T-helper 2 cell (primary cell): Measurements from ENCODE around the gene ERAP2.
A peak's percentile ranks its signal among the peaks of the same experiment; 100 is the strongest.

ENCODE experiments used
- DNase-seq, 5 experiments: peaks; one replicate each; pipeline versions ENCODE4 v3.0.0 to v3.0.0-alpha.2; 2012 to 2022

Gene ERAP2

DNA sequence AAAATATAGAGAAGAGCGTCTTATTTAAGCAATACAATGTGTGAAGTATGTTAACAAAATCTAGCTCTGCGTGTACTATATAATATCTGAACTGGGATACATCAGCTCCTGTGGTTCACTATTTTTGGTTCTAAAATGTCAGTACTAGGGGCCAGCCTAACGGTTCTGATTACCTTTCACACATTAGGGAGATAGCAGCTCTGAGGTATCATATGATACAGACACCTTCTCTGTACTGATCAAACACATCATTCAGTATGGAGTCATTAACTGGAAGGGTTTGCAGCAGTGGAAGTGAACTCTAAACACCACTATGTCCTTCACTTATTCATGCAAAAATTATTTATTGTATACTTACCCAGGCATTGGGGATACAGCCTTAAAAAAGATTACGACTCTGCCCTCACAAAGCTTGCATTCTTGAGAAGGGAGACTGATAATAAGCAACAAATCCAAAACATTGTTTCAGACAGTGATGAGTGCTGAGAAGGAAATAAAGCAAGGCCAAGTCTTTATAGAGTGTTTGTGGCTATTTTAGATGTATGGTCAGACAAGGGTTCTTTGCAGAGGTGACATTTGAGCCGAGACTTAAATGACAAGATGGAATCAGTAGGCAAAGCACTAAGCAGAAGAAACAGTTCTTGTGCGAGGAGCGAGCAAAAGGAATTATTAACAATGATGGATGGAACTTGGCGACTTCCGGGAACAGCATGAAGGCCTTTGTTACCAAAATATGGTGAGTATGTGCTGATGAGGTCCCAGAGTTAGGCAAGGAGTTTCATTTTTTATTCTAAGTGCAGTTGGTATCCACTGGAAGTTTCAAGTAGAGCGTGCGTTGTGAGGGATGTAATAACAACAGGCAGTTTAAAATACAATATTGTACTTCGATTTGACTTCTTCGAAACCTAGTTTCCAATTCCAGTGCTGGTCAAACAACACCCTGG is 57.7 kb downstream of the ERAP2 start:
- peak in 1 of 5 experiments; percentile 75 for DNase-seq

DNA sequence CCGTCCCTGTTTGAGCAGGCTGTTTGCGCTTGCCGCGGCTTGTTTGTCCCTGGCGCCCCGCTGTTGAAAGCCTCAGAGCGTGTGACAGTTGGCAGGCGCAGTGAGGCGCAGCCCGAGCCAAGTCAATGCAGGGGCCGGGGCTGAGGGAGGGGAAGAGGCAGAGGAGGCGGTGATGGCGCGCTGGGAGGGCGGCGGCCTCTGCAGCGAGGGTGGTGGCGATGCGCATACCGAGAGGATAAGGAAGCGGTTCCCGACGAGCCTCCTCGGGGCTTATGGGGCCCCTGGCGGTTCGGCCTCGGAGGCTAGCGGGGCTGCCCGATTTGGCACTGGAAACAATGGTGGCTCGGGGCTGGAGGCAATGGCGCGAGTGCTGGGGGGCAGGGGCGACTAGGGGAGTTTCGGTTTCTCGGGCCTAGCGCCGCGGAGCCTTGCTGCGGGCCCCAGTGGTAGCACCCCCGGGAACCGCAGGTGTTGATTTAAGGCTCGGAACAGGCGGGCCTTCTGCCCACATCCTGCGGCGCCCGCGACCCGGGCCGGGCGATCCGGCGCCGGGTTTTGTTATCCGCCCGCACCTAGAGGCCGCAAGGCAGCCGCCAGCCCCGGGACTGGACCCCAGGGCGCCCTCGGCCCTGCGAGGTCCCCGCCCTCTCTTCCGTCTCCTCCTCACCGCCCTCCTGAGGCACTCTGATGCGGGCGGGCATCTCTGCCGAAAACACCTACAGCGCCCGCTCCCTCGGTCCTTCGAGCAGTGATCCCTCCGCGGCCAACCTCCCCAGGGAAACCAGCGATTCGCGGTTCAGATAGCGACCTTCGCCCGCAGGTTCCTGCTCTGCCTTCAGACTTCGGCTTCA is 58.6 kb downstream of the ERAP2 start:
- peak; percentile 80 to 99 (median 89) for DNase-seq

DNA sequence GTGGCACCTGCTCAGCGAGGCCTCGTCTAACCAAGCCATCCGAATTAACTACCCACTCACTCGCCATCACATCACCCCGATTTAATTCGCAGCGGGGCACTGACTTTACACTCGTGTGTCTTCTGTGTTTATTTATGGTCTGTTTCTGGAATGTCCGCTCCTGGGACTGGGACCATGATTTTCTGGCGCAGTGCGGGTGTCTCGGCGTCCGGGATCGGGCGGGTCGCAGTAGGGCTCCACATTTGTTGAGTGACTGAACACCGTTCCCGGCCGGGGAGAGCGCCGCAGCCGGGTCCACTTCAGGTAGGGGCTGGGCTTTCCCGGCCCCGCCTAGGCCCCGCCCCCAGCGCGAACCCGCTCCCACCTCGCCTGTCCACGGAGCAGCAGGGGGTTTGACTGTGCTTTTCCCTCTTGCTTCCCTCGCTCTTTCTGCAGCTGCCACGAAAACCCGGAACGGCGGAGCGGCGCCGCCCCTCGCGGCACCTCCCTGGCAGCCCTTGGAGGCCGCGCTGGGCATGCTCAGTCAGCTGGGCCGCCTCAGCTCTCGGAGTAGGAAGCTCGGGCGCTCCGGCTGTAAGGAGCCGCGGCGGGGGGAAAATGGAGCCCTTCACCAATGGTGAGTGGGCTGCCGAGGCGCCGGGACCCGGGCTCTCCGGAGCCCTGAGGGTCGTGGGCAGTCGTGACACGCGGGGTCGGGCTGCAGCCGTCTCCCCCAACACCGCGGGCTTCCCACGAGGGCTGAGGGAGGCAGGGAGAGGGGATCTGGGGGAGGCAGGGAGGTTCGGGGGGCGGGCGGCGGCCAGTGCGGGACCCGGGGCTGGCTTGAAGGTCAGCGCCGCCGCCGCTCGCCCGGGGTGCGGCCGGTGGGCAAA is 59.5 kb downstream of the ERAP2 start, which contains the start of gene LNPEP:
Gene LNPEP, plus strand, starts transcription at position 522 of the 872 bp plus-strand sequence. Its CDS starts 76 bp downstream, at position 598.
- DNase-seq, result peak; percentile 85 to 99 (median 92)

DNA sequence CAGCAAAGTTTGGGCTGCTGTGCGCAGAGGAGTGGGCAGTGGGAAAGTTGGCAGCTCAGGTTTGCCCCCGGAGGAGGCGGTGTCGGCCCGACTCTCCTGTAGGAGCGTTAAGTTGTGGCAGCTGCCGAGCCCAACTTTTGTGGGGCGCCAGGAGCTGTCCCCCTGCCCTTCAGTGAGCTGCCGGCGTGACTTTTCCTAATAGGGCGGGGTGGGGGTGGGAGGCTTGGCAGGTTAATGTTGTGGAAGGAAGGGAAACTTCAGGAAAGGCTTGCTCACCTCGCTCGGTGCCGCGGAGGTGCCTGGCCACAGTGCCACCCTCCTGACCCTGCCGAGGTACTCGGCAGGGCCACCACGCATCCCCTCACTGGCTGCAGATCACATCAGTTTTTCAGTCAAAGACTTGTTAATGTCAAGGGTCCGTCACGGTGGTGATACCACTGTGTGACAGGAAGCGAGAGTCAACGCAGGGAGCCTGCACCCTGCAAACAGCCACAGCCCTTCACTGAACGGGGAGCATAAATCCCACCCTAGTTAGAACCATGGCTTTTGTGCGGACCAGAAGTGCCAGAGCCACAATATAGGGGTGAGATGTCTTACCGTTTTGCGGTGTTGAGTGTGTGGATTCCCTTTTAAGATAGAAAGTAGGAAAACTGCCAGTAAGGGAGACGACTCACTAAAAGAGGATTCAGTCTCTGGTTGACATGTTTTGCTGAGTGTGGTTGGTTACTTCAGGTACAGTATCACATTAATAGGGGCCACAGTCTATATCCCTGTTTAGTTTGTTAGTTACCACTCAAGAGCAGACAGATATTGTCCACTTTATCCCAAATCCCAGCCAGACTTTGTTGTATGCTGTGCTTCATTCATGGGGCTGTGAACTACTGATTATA is 60.4 kb downstream of the ERAP2 start:
- peak; percentile 10 to 81 (median 38) for DNase-seq

GRCh38 chr5:96940586-96940985 is 64.3 kb downstream of the ERAP2 start:
- DNase-seq, result no peak

DNA sequence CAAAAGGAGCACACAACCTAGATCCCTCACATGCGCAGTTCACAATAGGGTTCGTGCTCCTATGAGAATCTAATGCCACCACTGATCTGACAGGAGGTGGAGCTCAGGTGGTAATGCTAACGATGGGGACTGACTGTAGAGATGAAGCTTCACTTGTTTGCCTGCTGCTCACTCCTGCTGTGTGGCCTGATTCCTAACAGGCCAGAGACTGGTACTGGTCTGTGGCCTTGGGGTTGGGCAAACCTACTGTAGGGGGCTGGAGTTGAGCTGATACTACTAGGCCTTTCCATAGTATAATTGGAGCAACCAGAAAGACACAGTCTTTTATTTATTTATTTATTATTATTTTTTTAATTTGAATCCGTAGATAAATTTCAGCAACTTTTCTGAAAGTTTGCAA is 64.8 kb downstream of the ERAP2 start:
- DNase-seq, result no peak

DNA sequence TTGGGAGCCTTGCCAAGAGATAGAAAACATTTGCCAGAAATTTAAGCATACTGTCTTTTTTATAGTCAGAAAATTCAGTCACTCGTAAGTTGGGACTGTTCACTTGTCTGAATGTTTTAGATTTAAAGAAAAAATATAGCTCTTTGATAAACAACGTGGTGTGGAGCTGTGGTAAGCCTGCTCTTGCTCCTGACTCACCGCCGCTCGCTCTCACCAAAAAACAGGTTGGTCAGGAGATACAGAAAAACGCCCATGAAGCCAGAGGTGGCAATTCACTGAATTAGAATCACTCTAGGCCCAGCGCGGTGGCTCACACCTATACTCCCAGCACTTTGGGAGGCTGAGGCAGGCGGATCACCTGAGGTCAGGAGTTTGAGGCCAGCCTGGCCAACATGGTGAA is 65.8 kb downstream of the ERAP2 start:
- no peak for DNase-seq

DNA sequence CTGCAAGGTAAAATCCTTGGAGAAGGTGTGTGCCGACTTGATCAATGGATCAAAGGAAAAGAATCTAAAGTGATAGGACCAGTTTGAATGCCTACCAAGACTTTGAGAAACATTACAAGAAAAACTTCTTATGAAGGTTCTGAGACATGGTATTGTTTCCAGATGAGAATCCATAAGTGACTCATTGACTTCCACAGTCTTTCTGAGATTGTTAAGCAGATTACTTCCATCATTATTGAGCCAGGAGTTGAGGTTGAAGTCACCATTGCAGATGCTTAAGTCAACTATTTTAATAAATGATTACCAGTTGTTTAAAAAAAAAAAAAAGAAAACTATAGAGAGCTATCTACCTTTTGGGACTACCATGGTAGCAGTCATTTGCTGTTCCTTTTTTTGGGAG is 66.6 kb downstream of the ERAP2 start:
- DNase-seq, result no peak

DNA sequence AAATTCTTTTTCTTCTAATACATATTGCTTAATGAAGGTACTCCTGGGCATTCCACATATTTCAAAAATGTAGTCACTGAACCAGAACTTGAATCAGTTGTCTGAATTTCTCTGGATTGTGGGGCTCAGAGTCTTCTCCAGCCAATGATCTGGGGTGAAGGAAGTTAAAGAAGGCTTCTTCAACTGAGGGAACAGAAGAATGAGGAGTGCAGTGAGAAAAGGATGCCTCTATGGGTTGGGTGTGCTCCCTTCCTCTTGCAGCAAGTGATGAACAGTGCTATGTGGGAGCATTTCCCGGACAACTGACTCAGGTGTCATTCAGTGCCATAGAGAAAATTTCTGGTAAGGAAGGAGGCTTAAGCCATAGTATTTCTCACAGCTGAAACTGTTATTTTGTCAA is 67.5 kb downstream of the ERAP2 start:
- DNase-seq, result no peak

DNA sequence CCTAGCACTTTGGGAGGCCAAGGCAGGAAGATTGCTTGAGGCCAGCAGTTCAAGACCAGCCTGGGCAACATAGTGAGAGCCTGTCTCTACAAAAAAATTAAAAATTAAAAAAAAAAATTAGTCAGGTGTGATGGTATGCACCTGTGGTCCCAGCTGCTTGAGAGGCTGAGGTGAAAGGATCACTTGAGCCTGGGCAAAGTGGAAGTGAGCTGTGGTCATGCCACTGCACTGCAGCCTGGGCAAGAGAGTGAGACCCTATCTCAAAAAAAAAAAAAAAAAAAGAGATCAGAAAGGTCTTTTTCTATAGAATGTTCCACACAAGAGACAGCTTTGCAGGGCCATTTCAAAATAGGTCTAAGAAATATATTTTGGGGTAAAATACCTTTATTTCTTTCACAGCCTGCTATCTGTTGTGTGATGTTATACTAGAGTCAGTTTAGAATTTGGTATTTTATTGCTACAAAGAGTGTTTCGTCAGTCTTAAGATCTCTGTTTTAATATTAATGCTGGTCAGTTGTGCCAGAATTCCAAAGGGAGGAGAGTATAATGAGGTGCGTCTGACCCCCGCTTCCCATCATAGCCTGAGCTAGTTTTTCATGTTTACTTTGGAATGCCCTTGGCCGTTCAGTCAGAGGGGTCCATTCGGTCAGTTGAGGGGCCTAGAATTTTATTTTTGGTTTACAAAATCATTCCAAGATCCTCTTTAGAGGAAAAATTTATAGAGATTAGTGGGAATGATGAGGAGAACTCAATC is 69.0 kb downstream of the ERAP2 start:
- DNase-seq, result no peak

- no peak for DNase-seq
Measured at GRCh38 chr5:96946381-96946780, 70.1 kb downstream of the ERAP2 start.

GRCh38 chr5:96952118-96952750 is 75.9 kb downstream of the ERAP2 start:
- no peak for DNase-seq

- no peak for DNase-seq
Measured at GRCh38 chr5:96952974-96953730, 76.9 kb downstream of the ERAP2 start.

- DNase-seq, result peak in 1 of 5 experiments; percentile 80
Measured at GRCh38 chr5:96957254-96958049, 81.2 kb downstream of the ERAP2 start.

DNA sequence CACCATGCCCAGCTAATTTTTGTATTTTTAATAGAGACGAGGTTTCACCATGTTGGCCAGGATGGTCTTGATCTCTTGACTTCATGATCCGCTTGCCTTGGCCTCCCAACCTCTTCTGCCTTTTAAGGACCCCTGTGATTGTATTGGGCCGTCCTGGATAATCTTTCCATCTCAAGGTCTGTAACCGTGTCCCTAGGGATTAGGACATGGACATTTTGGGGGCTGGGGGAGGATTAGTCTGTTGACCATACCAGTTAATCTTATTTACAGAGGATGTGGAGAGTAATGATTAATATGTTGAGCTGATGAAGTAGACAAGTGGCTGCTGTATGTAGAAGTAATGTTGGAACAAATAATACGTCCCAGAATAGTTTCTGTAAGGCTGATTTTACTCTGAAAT is 82.7 kb downstream of the ERAP2 start:
- DNase-seq, result no peak

GRCh38 chr5:96961053-96961452 is 84.8 kb downstream of the ERAP2 start:
- peak in 2 of 5 experiments; percentile 57 to 91 for DNase-seq

DNA sequence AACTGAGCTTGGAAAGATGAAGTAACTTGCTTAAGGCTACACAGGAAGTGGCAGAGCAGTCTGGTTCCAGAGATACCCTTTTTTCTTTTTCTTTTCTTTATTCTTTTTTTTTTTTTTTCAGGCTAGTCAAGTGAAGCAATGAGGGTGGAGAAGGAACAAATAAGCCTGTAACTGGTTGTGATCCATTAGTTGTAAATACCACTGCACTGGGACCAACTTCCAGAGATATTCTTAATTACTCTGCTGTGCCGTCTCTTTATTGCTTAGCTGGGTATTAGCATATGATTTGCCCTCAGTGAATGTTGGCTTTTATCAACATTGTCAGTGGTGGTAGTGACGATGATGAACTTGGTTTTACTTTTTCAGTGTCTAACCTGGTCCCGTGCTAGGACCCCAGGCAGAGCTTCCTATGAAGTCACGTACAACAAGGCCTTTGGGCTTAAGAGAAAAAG is 86.3 kb downstream of the ERAP2 start:
- DNase-seq, result peak in 2 of 5 experiments; percentile 31 to 52

GRCh38 chr5:96963267-96963666 is 87.0 kb downstream of the ERAP2 start:
- DNase-seq, result peak in 1 of 5 experiments; percentile 48
